ENCODE results near the gene ZNF684.

- TF ChIP-seq EZH2 (IDR thresholded peaks at IDR 0.05; ENCODE audit: low read length, missing control alignments) (no peak), CTCF (conservative IDR thresholded peaks at IDR 0.05 in 1 of 2, IDR thresholded peaks at IDR 0.05 in 1 of 2; ENCODE audit: low read depth in 1 of 2, low read length in 2 of 2) (no peak)
Observed at GRCh38 chr1:40535732-40536131, 4.3 kb downstream of the ZNF684 start.
